Panc1 (cell line): ENCODE results near the gene C5AR2. TPM values are rescaled to one million over a fixed set of nuclear protein-coding genes. Genes with fewer than 3 reads are reported as not detected.

ENCODE experiments used
- ATAC-seq: fragments of 200-7000 bp; cut with Tn5 transposase; 2 replicates; pipeline ENCODE4 v1.9.1; 2020; ENCODE audit warnings: mild to moderate bottlenecking, moderate library complexity
- BruUV-seq: library from RNA; stranded (reverse); fragments of 400-500 nt; replicated peaks from 2 replicates; lab custom pipeline; 2021; lab: Mats Ljungman, UMichigan
- CTCF ChIA-PET: fragments of 300-600 bp; sonication (Branson Sonifier 250); formaldehyde crosslinking; loops from one replicate; lab custom pipeline; 2022; ENCODE audit warnings: antibody characterized with exemption; lab: Charles Lee
- POLR2A ChIA-PET: fragments of 300-600 bp; sonication (Branson Sonifier 250); formaldehyde crosslinking; loops from one replicate; lab custom pipeline; 2022; ENCODE audit warnings: antibody characterized with exemption; lab: Charles Lee
- DNase-seq: peaks from one replicate; pipeline ENCODE4 v3.0.0-alpha.2; 2010; ENCODE audit warnings: low read depth, low spot score
- H3K27ac ChIP-seq: 2 replicates; pipeline ENCODE4 v1.5.1; 2011; ENCODE audit warnings: mild to moderate bottlenecking, low read length, inconsistent platforms
- H3K27me3 ChIP-seq: fragments of 200-500 bp; sonication (Bioruptor generic); 2 replicates; pipeline ENCODE4 v1.6.0; 2014; ENCODE audit warnings: low read length, inconsistent platforms; ENCODE audit not compliant: control insufficient read depth, insufficient read depth
- H3K36me3 ChIP-seq: fragments of 200-500 bp; sonication (Bioruptor generic); 2 replicates; pipeline ENCODE4 v1.5.1; 2014; ENCODE audit warnings: inconsistent platforms, mild to moderate bottlenecking, low read length, moderate library complexity; ENCODE audit not compliant: control insufficient read depth, insufficient read depth
- H3K4me1 ChIP-seq: 2 replicates; pipeline ENCODE4 v1.5.1; 2011; ENCODE audit warnings: inconsistent platforms, mild to moderate bottlenecking, low read length, moderate library complexity; ENCODE audit not compliant: control insufficient read depth, insufficient read depth
- H3K4me3 ChIP-seq, 2 experiments: 2 replicates each; pipeline ENCODE4 v1.5.1; 2011 to 2012; ENCODE audit warnings: low read depth in 2 of 2, low read length in 2 of 2, mild to moderate bottlenecking in 2 of 2, inconsistent platforms in 1 of 2, moderate library complexity in 1 of 2
- H3K9me3 ChIP-seq: fragments of 200-500 bp; sonication (Bioruptor generic); 2 replicates; pipeline ENCODE4 v1.5.1; 2014; ENCODE audit warnings: low read depth, mild to moderate bottlenecking, inconsistent platforms, low read length, moderate library complexity; ENCODE audit not compliant: control insufficient read depth, insufficient read depth
- POLR2AphosphoS5 ChIP-seq: IDR thresholded peaks from 2 replicates; pipeline ENCODE4 v1.6.1; 2012; ENCODE audit warnings: mild to moderate bottlenecking, low read depth, low read length, moderate library complexity
- SIN3A ChIP-seq: IDR thresholded peaks from 2 replicates; pipeline ENCODE4 v1.6.1; 2012; ENCODE audit warnings: low read depth, mild to moderate bottlenecking, low read length, moderate library complexity, borderline replicate concordance; ENCODE audit not compliant: insufficient read depth
- TCF7L2 ChIP-seq: IDR thresholded peaks from 2 replicates; pipeline ENCODE4 v1.6.1; 2011; ENCODE audit warnings: mild to moderate bottlenecking, low read depth, low read length, inconsistent platforms
- in situ Hi-C: cut with HindIII; loops from 2 replicates; pipeline ENCODE4 v1.10.0; 2016; ENCODE audit warnings: low sequenced_read_pairs, low pct_unique_long_range_greater_than_20kb
- intact Hi-C: fragments of 100-400 bp; cut with micrococcal nuclease; formaldehyde crosslinking; loops from one replicate; pipeline ENCODE4 v1.10.0; 2022; ENCODE audit not compliant: unreplicated experiment
- total RNA-seq: library from RNA; stranded (reverse); gene quantifications from one replicate; pipeline ENCODE4 v1.2.1, GENCODE V29; 2021; ENCODE audit not compliant: unreplicated experiment
- TF ChIP-seq, protein P1 (sequence below): fragments of 450-650 bp; IDR thresholded peaks from 2 replicates; pipeline ENCODE4 v1.5.1; 2017; ENCODE audit warnings: mild to moderate bottlenecking
- TF ChIP-seq, protein P2 (sequence below), 2 experiments: IDR thresholded peaks; 2 replicates each; pipeline ENCODE4 v1.6.1; 2011 to 2012; ENCODE audit warnings: low read depth in 2 of 2, control low read depth in 1 of 2, low read length in 1 of 2, mild to moderate bottlenecking in 1 of 2, moderate library complexity in 1 of 2; ENCODE audit not compliant: insufficient read depth in 1 of 2

C5AR2 gene
- total RNA-seq, 1 experiment from 2014 or later = 0.03 TPM

DNA sequence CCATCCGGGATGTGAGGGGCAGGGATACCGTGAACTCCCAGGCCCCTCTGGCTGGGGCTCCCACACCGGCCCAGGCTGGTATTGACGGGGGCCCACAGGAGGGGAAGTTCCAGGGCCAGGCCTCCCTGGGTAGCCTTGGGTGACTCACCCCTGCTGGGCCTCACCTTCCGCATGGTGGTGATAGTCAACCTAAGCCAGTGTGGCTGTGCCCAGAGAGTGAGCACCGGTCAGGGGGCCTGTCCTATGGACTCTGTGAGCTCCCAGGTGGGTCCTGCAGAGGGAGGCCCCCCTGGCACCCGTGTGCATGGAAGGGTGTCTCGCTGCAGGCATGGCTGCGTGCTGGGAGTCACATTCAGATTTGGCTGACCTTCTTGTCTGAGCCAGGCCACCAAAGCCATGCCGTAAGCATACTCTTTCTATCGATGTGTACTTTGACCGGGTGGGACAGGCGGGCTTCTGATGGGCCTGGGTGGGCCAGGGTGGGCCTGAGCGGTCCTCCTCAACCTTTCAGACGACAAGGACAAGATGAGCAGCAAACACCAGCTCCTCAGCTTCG lies 44.7 kb downstream of the C5AR2 start:
- DNase-seq (no peak), ATAC-seq (no peak)
- BruUV-seq = no TSS peak
- Histone ChIP-seq H3K27ac (no peak overlapping the region), H3K36me3 (no peaks in the 10 kb centered on the region; the same call in 1 of the 2 replicates), H3K27me3 (no peaks in the 10 kb centered on the region), H3K9me3 (no peaks in the 10 kb centered on the region), H3K4me3 (no peak overlapping the region), H3K4me1 (no peaks in the 10 kb centered on the region)
- intact Hi-C loops = no loop called here
- ChIA-PET CTCF (no interaction called here), POLR2A (no interaction called here)
- TF ChIP-seq POLR2AphosphoS5 (no peak), SIN3A (no peak), TCF7L2 (no peak)
- TF ChIP-seq, protein P1, sequence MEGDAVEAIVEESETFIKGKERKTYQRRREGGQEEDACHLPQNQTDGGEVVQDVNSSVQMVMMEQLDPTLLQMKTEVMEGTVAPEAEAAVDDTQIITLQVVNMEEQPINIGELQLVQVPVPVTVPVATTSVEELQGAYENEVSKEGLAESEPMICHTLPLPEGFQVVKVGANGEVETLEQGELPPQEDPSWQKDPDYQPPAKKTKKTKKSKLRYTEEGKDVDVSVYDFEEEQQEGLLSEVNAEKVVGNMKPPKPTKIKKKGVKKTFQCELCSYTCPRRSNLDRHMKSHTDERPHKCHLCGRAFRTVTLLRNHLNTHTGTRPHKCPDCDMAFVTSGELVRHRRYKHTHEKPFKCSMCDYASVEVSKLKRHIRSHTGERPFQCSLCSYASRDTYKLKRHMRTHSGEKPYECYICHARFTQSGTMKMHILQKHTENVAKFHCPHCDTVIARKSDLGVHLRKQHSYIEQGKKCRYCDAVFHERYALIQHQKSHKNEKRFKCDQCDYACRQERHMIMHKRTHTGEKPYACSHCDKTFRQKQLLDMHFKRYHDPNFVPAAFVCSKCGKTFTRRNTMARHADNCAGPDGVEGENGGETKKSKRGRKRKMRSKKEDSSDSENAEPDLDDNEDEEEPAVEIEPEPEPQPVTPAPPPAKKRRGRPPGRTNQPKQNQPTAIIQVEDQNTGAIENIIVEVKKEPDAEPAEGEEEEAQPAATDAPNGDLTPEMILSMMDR = no peak
- TF ChIP-seq, protein P2, sequence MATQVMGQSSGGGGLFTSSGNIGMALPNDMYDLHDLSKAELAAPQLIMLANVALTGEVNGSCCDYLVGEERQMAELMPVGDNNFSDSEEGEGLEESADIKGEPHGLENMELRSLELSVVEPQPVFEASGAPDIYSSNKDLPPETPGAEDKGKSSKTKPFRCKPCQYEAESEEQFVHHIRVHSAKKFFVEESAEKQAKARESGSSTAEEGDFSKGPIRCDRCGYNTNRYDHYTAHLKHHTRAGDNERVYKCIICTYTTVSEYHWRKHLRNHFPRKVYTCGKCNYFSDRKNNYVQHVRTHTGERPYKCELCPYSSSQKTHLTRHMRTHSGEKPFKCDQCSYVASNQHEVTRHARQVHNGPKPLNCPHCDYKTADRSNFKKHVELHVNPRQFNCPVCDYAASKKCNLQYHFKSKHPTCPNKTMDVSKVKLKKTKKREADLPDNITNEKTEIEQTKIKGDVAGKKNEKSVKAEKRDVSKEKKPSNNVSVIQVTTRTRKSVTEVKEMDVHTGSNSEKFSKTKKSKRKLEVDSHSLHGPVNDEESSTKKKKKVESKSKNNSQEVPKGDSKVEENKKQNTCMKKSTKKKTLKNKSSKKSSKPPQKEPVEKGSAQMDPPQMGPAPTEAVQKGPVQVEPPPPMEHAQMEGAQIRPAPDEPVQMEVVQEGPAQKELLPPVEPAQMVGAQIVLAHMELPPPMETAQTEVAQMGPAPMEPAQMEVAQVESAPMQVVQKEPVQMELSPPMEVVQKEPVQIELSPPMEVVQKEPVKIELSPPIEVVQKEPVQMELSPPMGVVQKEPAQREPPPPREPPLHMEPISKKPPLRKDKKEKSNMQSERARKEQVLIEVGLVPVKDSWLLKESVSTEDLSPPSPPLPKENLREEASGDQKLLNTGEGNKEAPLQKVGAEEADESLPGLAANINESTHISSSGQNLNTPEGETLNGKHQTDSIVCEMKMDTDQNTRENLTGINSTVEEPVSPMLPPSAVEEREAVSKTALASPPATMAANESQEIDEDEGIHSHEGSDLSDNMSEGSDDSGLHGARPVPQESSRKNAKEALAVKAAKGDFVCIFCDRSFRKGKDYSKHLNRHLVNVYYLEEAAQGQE (IDR thresholded peaks at IDR 0.05; ENCODE audit: insufficient read depth in 1 of 2, low read depth in 2 of 2, low read length in 1 of 2) = no peak
- in situ Hi-C loops = no loop called here

DNA sequence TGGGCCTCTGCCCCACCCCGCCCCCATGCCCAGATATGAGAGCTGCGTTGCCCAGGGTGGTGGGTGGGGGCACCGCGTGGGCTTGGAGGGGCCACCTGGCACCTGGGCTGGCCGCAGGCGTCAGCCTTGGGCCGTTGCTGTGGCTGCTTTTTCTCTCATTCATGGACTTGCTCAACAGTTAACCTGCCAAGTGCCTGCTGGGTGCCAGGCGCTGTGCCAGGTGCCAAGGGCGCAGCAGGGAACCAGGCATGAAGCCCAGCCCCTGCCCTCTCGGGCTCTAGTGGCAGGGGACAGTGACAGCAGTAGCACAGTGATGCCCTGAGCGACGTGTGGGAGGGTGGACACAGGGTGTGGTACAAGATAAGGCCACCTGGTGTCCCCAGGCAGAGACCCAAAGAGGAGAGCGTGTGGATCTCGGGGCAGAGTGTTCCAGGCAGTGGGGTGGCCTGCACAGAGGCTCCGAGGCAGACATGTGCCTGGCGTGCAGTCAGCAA lies 45.3 kb downstream of the C5AR2 start:
- Histone ChIP-seq H3K27me3 (no peaks in the 10 kb centered on the region), H3K36me3 (no peaks in the 10 kb centered on the region; the same call in 1 of the 2 replicates), H3K4me1 (no peaks in the 10 kb centered on the region), H3K27ac (no peak overlapping the region), H3K4me3 (no peak overlapping the region), H3K9me3 (no peaks in the 10 kb centered on the region)
- BruUV-seq = no TSS peak
- POLR2A ChIA-PET = no interaction called here
- intact Hi-C loops (no loop called here), in situ Hi-C loops (no loop called here)
- DNase-seq (no peak), ATAC-seq (no peak)
- TF ChIP-seq TCF7L2 = no peak
- TF ChIP-seq, protein P2 (IDR thresholded peaks at IDR 0.05; ENCODE audit: insufficient read depth in 1 of 2, low read depth in 2 of 2, low read length in 1 of 2) = no peak
- TF ChIP-seq, protein P1 = no peak
- no peak for TF ChIP-seq SIN3A
- no peak for TF ChIP-seq POLR2AphosphoS5
- CTCF ChIA-PET = interaction anchor here (0.6 kb wide), 1 partner anchor 9 kb away, joined by 6 read pairs; no protein-coding TSS in a partner anchor
